SHP77 (cell line): ENCODE results near the gene MAML3.
A peak's percentile ranks its signal among the peaks of the same experiment; 100 is the strongest.

Experiments
- DNase-seq, 2 experiments: peaks; one replicate each; lab custom pipeline; 2025; lab: John Stamatoyannopoulos, UW

MAML3 gene

GRCh38 chr4:140046016-140046415 lies 108.0 kb downstream of the MAML3 start:
- DNase-seq = no peak

DNA sequence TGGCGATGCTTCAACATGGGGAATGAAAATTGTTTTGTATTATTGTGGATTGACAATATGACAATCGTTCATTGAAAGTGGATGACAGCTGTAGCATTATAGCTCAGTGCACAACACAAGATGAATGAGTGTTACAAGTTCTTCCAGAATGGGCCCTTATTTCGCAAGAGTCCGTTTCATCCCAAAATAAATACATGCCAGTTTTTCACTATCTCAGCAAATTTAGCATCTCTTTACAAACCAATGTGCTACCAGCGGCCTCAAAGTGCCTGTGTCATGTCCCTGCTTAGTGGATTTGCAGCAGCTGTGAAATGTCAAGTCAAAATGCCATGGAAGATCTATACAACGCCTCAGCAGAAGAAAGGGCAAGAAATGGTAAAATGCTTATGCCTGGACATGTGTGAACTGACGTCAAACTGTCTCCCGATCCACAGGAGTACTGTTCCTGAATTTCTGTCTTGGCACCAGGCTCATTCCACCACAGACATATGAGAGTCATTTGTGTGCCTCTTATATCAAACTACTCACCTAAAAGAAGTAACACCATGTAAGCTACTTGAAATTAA lies 109.6 kb downstream of the MAML3 start:
- no peak for DNase-seq

- no peak for DNase-seq
Measured at GRCh38 chr4:140042634-140043033, 111.3 kb downstream of the MAML3 start.

GRCh38 chr4:140038031-140038533 lies 115.9 kb downstream of the MAML3 start:
- peak in 1 of 2 experiments; percentile 22 for DNase-seq

- no peak for DNase-seq
Measured at GRCh38 chr4:140037353-140038030, 116.5 kb downstream of the MAML3 start.

GRCh38 chr4:140031706-140032105 lies 122.3 kb downstream of the MAML3 start:
- DNase-seq = no peak

GRCh38 chr4:140031061-140031460 lies 122.9 kb downstream of the MAML3 start:
- DNase-seq = no peak

- DNase-seq = no peak
Measured at GRCh38 chr4:140028676-140029517, 125.1 kb downstream of the MAML3 start.

GRCh38 chr4:140028101-140028500 lies 125.9 kb downstream of the MAML3 start:
- no peak for DNase-seq

GRCh38 chr4:140027101-140027500 lies 126.9 kb downstream of the MAML3 start:
- no peak for DNase-seq

DNA sequence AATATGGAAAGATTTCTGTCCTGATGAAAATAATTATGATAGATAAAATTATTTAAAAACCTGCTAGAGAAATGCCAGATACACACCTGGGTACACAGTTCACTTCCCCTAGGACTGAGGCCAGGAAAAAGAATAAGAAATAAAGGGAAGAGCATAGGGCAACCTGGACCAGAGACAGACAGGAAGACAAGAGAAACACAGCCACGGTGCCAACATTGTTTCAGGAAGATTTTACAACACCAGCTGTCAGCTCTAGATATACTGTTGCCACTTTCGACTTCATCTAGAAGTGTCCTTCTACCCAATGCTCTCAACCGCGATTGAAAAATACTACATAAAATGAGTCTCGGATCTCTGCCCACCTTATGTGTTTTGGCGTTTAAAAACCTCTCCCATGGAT lies 128.5 kb downstream of the MAML3 start:
- DNase-seq = no peak

- no peak for DNase-seq
Measured at GRCh38 chr4:140020457-140021361, 133.3 kb downstream of the MAML3 start.

DNA sequence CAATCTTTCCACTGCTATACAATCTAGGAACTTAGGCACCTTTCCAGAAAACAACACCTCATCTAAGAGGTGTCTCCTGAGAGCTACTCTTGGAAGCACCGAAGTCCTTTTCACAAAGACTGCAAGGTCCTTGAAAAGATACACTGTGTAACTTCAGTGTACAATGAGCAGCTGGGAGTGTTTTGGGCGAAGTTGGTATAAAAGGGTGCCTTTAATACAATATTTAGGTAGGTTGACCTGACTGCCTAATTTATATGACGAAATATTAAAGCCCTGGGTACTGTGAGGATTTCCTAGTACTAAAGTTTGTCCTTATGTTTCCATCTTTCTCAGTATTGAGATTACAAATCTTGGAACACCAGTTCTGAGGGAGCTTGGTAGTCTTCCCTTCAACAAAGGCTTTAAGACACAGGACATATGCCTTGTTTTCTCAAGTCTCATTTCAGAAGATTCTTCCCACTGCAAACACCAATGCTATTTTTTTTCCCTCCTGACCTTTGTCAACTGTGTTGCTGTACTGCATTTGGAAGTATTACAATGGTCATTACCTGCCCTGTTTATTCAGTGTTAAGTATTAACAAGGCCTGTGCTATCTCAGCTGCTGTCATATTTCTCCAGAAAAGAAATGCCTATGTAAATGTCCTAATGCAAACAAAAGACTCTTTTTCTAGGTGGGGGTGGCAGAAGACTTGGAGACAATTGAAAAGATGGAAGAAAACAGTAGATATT lies 134.2 kb downstream of the MAML3 start:
- DNase-seq = peak; percentile 50 to 74

GRCh38 chr4:140018931-140019618 lies 134.9 kb downstream of the MAML3 start:
- DNase-seq = peak; percentile 31 to 49

DNA sequence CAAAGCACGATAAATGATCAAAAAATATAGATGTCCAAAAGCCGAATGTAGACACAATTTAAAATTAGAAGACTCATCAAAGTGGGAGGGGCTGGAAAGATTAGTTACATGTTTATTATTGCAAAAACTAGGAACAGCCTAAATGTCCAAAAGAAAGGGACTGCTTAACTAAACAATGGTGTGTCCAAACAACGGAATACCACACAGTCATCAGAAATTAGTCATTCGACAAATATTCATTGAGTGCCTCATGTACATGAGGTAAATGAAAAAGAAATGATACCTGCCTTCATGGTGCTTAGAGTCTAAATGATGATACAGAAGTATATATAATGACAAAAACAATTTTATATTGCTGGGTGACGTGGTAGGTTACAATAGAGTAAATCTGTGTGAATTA lies 139.7 kb downstream of the MAML3 start:
- no peak for DNase-seq

GRCh38 chr4:140012688-140013486 lies 141.1 kb downstream of the MAML3 start:
- DNase-seq = peak; percentile 66 to 67

GRCh38 chr4:140005699-140006098 lies 148.3 kb downstream of the MAML3 start:
- DNase-seq = peak in 1 of 2 experiments; percentile 13

GRCh38 chr4:140004922-140005627 lies 148.9 kb downstream of the MAML3 start:
- DNase-seq = peak in 1 of 2 experiments; percentile 11

- DNase-seq = peak in 1 of 2 experiments; percentile 20
Measured at GRCh38 chr4:140004549-140004895, 149.5 kb downstream of the MAML3 start.
